Adrenal gland (tissue), 12 donors: ENCODE results near the gene GGT5. TPM values are rescaled to one million over a fixed set of nuclear protein-coding genes. Genes with fewer than 3 reads are reported as not detected.
"Not testable (repeated sequence)": the region's sequence is repeated elsewhere in the genome, so short reads cannot be mapped to it uniquely, and the experiment has no call there.

Source experiments
- DNase-seq, 7 donors: peaks; one replicate each; pipeline ENCODE4 v3.0.0-alpha.2; 2019 to 2020
- H3K27ac ChIP-seq, 5 donors: fragments of 200-600 bp; sonication (generic) in 4 of 5; 1 replicate in 3 of 5; 2 replicates in 2 of 5; pipeline versions ENCODE4 v1.5.1 to v1.8.0; 2016 to 2020; ENCODE audit warnings: mild to moderate bottlenecking in 1 of 5
- H3K27me3 ChIP-seq: fragments of 200-600 bp; 2 replicates; pipeline ENCODE4 v1.8.0; 2021
- H3K36me3 ChIP-seq, 2 donors: fragments of 200-600 bp; replicated peaks in 1 of 2; 1 replicate in 1 of 2; 2 replicates in 1 of 2; pipeline versions ENCODE4 v1.5.1 to v1.8.0; 2018 to 2022
- H3K4me1 ChIP-seq, 2 donors: fragments of 200-600 bp; replicated peaks in 1 of 2; 1 replicate in 1 of 2; 2 replicates in 1 of 2; pipeline versions ENCODE4 v1.5.1 to v1.8.0; 2018 to 2021
- H3K4me3 ChIP-seq, 4 donors: fragments of 200-600 bp; sonication (generic) in 3 of 4; one replicate each; pipeline ENCODE4 v1.5.1; 2016 to 2018
- H3K9me3 ChIP-seq, 3 donors: fragments of 200-600 bp; sonication (generic) in 1 of 3; replicated peaks in 1 of 3; 1 replicate in 2 of 3; 2 replicates in 1 of 3; pipeline versions ENCODE4 v1.5.1 to v1.8.0; 2016 to 2021
- CTCF ChIP-seq, 6 experiments: fragments of 450-650 bp in 4 of 6; fragments of 200-600 bp in 2 of 6; sonication (generic) in 1 of 6; IDR thresholded peaks; 1 replicate in 5 of 6; 2 replicates in 1 of 6; pipeline versions ENCODE4 v1.5.1 to v1.8.0; 2016 to 2021; ENCODE audit warnings: antibody characterized with exemption in 6 of 6, mild to moderate bottlenecking in 2 of 6, moderate library complexity in 1 of 6
- POLR2A ChIP-seq, 2 donors: fragments of 450-650 bp; IDR thresholded peaks; one replicate each; pipeline ENCODE4 v1.6.1; 2017; ENCODE audit warnings: antibody characterized with exemption in 2 of 2, mild to moderate bottlenecking in 2 of 2, moderate library complexity in 1 of 2
- WGBS, 4 donors: extraction: QIAGEN DNeasy Blood & Tissue Kit in 2 of 4; methylation state at CpG; one replicate each; pipeline versions ENCODE4 v1.1.5 to v1.1.7; 2013 to 2017; 5-methylcytosine and 5-hydroxymethylcytosine counted together
- intact Hi-C, 2 donors: fragments of 100-400 bp; cut with DNase I; formaldehyde crosslinking; loops; one replicate each; pipeline versions ENCODE4 v1.14.1 to v1.15.0; 2022 to 2023
- polyA plus RNA-seq, 3 donors: library from polyadenylated mRNA; stranded (reverse); fragments of 200-250 nt in 2 of 3; fragments of 350-450 nt in 1 of 3; fragmentation: Illumina TruSeq in 1 of 3; extraction: RNeasy Lipid Tissue Mini Kit (QIAGEN cat#74804) in 1 of 3; gene quantifications; one replicate each; pipeline ENCODE4 v1.2.3, GENCODE V29; 2013 to 2014
- total RNA-seq, 9 donors: library from RNA; depleted of rRNA in 4 of 9; stranded (reverse); fragments of >200 nt in 4 of 9; fragments of 120-200 nt in 1 of 9; fragmentation: NEBNext Ultra II Directional in 1 of 9; extraction: Animal tissue kit (Norgen Biotek cat#: 25700) in 1 of 9; gene quantifications; one replicate each; pipeline versions ENCODE4 v1.1.0 to v1.2.4, GENCODE V29; 2013 to 2023
- donor health status: healthy with polysubstance abuse.
- donor health status: Bipolar disorder and iron deficiency.
- donor health status: DM: yes; HTN: yes; CAD: no.
- donor health status: DM: no; HTN: no; CAD: no.
- donor health status: DM: no; HTN: no; CAD: no.
- donor health status: DM: yes; HTN: yes; CAD: no.

Gene GGT5
- total and polyA plus RNA-seq, 12 donors: 7.5 to 149 (median 78.5) TPM

GRCh38 chr22:24271386-24271854 is 26.5 kb upstream of the GGT5 start:
- H3K9me3 ChIP-seq: no peaks in the 10 kb centered on the region
- no peaks in the 10 kb centered on the region for H3K36me3 ChIP-seq
- H3K27ac ChIP-seq: peak overlapping the region; percentile 76 to 95 (median 93)
- H3K4me1 ChIP-seq: peaks cover 9 to 35% of the 10 kb centered on the region in 2 donors
- peak in 5 of 7 donors; percentile 38 to 78 (median 59) for DNase-seq
- no peak for TF ChIP-seq CTCF (IDR thresholded peaks at IDR 0.05)
- H3K27me3 ChIP-seq: no peaks in the 10 kb centered on the region
- WGBS, 4 donors: 1 to 2% (median 1%) methylated on average over 12 to 25 of the region's 25 CpGs
- H3K4me3 ChIP-seq: peak overlapping the region; percentile 38 to 83 (median 72)
- intact Hi-C loops: no loop called here

DNA sequence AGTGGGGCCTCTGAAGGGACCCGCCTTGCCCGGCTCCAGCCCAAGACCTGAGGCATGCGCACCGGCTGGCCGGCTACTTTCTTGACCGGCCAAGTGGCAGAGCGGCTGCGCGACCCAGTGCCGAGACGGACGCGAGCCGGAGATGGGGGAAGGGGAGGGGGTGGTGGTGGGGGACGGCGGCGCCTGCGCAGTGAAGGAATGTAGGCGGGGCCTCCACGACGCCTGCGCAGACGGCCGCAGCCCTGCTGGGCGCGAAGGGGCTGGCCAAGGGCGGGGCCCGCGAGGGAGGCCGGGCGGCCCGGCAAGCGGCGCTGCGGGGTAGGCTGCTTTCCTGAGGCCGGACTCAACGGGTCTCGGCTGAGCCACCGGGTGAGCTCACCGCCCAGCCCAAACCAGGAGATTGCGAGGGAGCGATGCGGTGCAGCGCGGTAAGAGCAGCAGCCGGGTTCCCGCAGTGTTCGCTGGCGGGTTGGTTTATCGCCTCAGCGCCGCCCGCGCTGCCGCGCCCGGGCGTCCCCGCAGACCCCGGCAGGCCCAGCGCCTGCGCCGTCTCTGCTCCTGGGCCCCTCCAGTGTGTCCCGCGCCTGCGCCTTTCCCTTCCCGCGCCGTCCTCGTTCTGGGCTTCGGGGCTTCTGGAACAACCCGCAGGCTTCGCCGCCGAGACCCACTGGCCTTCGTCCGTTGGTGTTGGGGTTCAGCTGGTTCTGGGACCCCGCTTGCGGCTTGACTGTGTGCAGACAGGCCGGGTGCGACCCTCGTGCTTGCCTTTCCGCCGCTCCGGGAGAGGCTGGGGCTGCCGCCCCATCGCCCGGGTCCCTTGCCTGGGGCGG is 25.9 kb upstream of the GGT5 start, which contains the start of gene SPECC1L:
SPECC1L (plus strand) TSS at position 276 of the 830 bp plus-strand sequence. CDS start 31,401 bp downstream, outside the sequence.
- 0 to 1% (median 0%) methylated on average over 1 to 89 of the region's 89 CpGs; no CpG with 5 or more reads in 1 of the 4 donors for WGBS, 4 donors
- TF ChIP-seq POLR2A (IDR thresholded peaks at IDR 0.05): peak; percentile 92 to 98
- no peak for TF ChIP-seq CTCF (IDR thresholded peaks at IDR 0.05)
- Histone ChIP-seq H3K4me3 (peak within 1 kb of the TSS; percentile 38 to 83 (median 72)), H3K36me3 (no peaks in the 10 kb centered on the region), H3K4me1 (peaks cover 9 to 35% of the 10 kb centered on the region in 2 donors), H3K27ac (peak within 1 kb of the TSS; percentile 76 to 95 (median 93)), H3K9me3 (no peaks in the 10 kb centered on the region), H3K27me3 (no peaks in the 10 kb centered on the region)
- peak; percentile 94 to 96 (median 96) for DNase-seq
- intact Hi-C loops: no loop called here

GRCh38 chr22:24266495-24266894 is 21.6 kb upstream of the GGT5 start:
- H3K36me3 ChIP-seq, H3K27me3 ChIP-seq, H3K4me1 ChIP-seq, intact Hi-C loops, H3K27ac ChIP-seq, H3K4me3 ChIP-seq, H3K9me3 ChIP-seq: not testable (repeated sequence)
- peak in 1 of 7 donors; percentile 41 for DNase-seq
- WGBS, 4 donors: 80 to 86% (median 85%) methylated on average over 6 of the region's 6 CpGs

GRCh38 chr22:24265734-24266133 is 20.9 kb upstream of the GGT5 start:
- intact Hi-C loops: no loop called here
- H3K4me3 ChIP-seq: no peak overlapping the region
- no peaks in the 10 kb centered on the region for H3K36me3 ChIP-seq
- H3K9me3 ChIP-seq: no peaks in the 10 kb centered on the region
- H3K27me3 ChIP-seq: no peaks in the 10 kb centered on the region
- DNase-seq: peak in 1 of 7 donors; percentile 50
- TF ChIP-seq CTCF (IDR thresholded peaks at IDR 0.05): no peak
- no peak for TF ChIP-seq POLR2A (IDR thresholded peaks at IDR 0.05)
- H3K4me1 ChIP-seq: peaks cover 0 to 5% of the 10 kb centered on the region in 2 donors
- no peak overlapping the region for H3K27ac ChIP-seq

- not testable (repeated sequence) for DNase-seq
- 78 to 90% (median 78%) methylated on average over 2 of the region's 9 CpGs; no CpG with 5 or more reads in 1 of the 4 donors for WGBS, 4 donors
These were observed 19.5 kb upstream of the GGT5 start for GRCh38 chr22:24264329-24264896.

DNA sequence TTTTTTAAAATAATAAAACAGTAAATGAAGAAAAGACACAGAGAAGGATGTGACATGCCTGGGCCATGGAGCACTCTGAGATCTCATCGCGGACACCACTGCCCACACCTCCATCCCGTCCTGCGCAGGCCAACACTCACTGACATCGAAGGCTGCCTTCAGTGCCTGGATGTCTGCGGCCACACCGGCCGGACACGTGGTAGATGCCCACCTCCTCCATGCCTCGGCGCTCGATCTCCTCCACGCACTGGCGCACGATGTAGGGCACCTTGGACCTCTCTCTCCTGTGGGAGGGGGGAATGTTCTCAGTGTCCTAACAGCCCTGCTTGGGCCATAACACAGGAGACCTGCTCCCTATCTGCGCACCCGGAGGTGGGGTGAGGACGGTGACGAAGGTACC is 18.6 kb upstream of the GGT5 start:
- WGBS, 4 donors: 93 to 96% (median 96%) methylated on average over 9 to 15 of the region's 19 CpGs
- DNase-seq: peak in 1 of 7 donors; percentile 48

More at GRCh38 chr22:24264329-24264896, 19.5 kb upstream of the GGT5 start:
- H3K27me3 ChIP-seq, H3K9me3 ChIP-seq, H3K4me3 ChIP-seq, H3K4me1 ChIP-seq, H3K36me3 ChIP-seq, intact Hi-C loops: not testable (repeated sequence)
- peak overlapping the region in 1 of 5 donors; percentile 58 for H3K27ac ChIP-seq

GRCh38 chr22:24262185-24262749 is 17.4 kb upstream of the GGT5 start:
- DNase-seq: peak in 1 of 7 donors; percentile 47
- H3K27me3 ChIP-seq, H3K4me1 ChIP-seq, H3K4me3 ChIP-seq, H3K9me3 ChIP-seq, H3K36me3 ChIP-seq, intact Hi-C loops, H3K27ac ChIP-seq: not testable (repeated sequence)
- 82 to 92% (median 85%) methylated on average over 13 to 18 of the region's 18 CpGs for WGBS, 4 donors

More for the DNA sequence above, 18.6 kb upstream of the GGT5 start:
- intact Hi-C loops, H3K9me3 ChIP-seq, H3K27ac ChIP-seq, H3K27me3 ChIP-seq, H3K4me1 ChIP-seq, H3K36me3 ChIP-seq, H3K4me3 ChIP-seq: not testable (repeated sequence)
